HepG2 (cell line): ENCODE measurements around the gene TRIM44.

ENCODE experiments used
- CCDC6 ChIP-seq: sonication (generic); formaldehyde crosslinking; IDR thresholded peaks from 2 replicates; pipeline ENCODE4 v1.8.1; 2022; ENCODE audit warnings: mild to moderate bottlenecking, missing genetic modification reagents, moderate library complexity
- PATZ1 ChIP-seq: sonication (generic); formaldehyde crosslinking; IDR thresholded peaks from 2 replicates; pipeline ENCODE4 v1.4.0; 2020; ENCODE audit warnings: missing genetic modification reagents
- RXRA ChIP-seq: sonication (generic); formaldehyde crosslinking; IDR thresholded peaks from 2 replicates; pipeline ENCODE4 v1.5.1; 2020; ENCODE audit warnings: missing genetic modification reagents
- TF ChIP-seq, protein P1 (sequence below): sonication (generic); formaldehyde crosslinking; IDR thresholded peaks from 2 replicates; pipeline ENCODE4 v1.5.0; 2020; ENCODE audit warnings: mild to moderate bottlenecking, missing genetic modification reagents, moderate library complexity

- TF ChIP-seq RXRA (no peak), PATZ1 (CRISPR knock-in tag) (no peak), CCDC6 (CRISPR knock-in tag) (no peak)
- TF ChIP-seq, protein P1, sequence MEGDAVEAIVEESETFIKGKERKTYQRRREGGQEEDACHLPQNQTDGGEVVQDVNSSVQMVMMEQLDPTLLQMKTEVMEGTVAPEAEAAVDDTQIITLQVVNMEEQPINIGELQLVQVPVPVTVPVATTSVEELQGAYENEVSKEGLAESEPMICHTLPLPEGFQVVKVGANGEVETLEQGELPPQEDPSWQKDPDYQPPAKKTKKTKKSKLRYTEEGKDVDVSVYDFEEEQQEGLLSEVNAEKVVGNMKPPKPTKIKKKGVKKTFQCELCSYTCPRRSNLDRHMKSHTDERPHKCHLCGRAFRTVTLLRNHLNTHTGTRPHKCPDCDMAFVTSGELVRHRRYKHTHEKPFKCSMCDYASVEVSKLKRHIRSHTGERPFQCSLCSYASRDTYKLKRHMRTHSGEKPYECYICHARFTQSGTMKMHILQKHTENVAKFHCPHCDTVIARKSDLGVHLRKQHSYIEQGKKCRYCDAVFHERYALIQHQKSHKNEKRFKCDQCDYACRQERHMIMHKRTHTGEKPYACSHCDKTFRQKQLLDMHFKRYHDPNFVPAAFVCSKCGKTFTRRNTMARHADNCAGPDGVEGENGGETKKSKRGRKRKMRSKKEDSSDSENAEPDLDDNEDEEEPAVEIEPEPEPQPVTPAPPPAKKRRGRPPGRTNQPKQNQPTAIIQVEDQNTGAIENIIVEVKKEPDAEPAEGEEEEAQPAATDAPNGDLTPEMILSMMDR (CRISPR knock-in tag) = no peak
Measured at GRCh38 chr11:35683728-35684339, 21.3 kb downstream of the TRIM44 start.
